Measurements from ENCODE around the gene CPXM1.
A peak's percentile ranks its signal among the peaks of the same experiment; 100 is the strongest.
"Not testable (repeated sequence)": the region's sequence is repeated elsewhere in the genome, so short reads cannot be mapped to it uniquely, and the experiment has no call there.

CPXM1 gene

GRCh38 chr20:2799688-2800520, 523 bp downstream of the CPXM1 start:
- peak; percentile 45 for DNase-seq

- no peak for DNase-seq
Measured at GRCh38 chr20:2799271-2799670, 1.2 kb downstream of the CPXM1 start.

DNA sequence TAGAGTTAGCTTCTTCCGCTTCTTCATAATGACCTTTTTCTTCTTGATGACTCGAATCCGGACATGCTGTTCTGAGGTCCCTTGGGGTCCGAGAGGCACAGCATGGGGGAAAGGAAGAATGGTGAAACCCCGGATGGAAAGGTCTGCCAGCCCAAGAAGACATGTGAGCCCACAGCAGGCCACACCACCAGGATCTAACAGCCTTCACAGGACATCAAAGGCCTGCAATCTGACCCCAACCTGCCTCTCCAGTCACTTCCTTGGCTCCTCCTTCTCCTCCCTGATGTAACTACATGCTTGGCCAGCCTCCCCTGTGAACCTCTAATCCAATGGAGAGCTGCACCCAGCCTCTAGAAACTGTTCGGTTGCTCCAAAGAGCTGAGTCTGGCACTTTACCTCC, 1.6 kb downstream of the CPXM1 start:
- DNase-seq = no peak

DNA sequence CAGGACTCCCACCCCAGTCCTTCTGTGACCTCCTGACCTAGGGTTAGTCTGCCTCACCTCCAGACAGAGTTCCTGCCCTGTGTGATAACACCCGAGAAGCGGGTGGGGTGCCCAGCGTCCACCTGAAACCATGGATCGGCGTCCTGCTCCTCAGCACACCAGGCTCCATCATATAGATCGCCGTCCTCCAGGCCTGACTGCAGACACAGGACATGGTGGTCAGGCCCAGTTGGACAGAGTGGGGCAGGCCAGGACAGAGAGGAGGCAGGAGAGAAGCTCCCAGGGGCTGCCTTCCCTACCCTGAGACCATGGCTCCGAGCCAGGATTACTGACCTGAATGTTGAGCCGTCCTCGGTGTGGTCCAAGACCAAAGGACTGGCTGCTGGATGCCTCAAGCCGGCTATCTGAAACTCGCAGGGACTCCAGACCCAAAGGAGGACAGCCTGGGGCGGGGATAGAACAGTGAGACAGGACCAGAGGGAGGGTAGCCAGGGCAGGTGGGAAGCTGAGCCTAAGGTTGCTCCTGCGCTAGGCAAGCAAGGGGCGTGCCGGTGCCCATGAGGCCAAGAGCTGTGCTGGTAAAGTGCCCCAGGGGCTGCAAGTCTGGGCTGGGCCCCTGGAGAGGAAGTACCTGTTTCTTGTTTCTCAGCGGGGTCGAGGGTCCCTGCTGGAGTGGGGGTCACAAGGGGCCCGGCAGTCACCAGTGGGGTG, 2.2 kb downstream of the CPXM1 start:
- no peak for DNase-seq

- no peak for DNase-seq
Measured at GRCh38 chr20:2797136-2797983, 3.1 kb downstream of the CPXM1 start.

DNA sequence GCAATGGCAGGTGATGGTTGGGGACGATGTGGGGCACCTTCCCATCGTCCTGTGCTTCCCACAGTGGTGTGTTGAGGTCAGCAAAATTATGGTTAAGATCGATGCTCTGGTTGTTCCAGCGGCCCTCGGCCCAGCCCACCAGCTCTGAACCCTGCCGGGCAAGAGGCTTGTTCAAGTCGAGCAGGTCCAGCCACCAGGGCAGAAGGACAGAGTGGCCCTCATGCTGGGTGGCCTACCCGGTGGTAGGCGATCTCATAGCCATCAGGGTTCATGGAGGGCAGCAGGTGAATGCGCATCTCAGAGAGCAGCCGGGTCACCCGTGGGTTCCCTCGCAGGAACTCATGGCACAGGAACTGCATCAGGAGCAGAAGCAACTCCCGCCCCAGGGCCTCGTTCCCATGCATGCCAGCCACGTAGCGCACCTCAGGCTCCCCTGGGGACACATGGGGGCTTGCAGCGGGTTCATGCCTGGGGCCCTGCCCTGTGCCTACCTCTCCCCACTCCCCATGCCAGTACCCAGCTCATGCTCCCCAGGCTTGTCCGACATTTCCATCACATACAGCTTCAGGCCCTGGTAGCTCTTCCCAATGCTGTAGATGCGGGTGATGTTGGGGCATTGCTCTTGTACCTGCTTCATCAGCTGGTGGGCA, 4.3 kb downstream of the CPXM1 start:
- DNase-seq = no peak

DNA sequence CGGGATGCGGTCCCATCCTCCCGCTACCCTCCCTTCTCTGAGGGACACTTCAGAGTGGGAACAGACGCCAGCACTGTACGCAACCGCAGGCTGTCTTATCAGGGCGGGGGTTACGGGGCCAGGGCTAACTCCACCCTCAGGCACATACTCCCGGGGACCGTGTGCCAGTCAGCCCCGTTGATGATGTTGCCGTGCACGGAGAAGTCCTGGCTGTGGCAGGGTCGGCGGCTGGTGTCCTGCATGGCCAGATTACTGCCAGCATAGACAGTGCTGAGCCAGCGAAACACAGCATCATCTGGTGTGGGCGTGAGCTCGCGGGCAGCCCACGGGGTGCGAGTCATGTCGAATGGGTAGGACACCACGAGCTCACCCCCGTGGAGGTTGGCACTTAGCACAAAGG, 5.0 kb downstream of the CPXM1 start:
- no peak for DNase-seq

GRCh38 chr20:2794866-2795447, 5.5 kb downstream of the CPXM1 start:
- peak; percentile 19 for DNase-seq

DNA sequence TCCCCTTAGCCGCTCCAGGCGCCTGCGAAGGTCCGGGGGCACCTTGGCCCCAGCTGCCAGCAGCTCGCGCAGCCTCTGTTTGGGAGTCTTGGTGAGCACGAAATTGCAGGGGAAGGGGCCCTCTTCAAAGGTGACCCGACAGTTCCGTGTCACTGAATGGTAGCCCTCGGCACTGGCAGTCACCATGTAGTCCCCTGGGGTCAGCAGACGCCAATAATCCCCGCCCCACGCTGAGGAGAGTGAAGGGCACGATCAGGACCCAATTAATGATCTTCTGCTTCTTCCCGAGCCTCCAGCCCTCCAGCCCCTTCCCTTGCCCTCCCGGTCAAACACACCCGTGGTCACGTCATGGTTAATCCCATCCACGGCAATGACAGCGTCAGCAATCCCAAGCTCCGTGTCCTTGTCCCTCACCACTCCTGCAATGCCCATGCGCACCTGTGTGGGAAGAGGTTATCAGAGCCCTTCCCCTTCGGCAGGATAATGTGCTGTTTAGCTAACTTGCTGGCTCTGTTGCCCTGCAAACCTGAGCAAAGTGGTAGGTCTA, 6.2 kb downstream of the CPXM1 start:
- DNase-seq = no peak

DNA sequence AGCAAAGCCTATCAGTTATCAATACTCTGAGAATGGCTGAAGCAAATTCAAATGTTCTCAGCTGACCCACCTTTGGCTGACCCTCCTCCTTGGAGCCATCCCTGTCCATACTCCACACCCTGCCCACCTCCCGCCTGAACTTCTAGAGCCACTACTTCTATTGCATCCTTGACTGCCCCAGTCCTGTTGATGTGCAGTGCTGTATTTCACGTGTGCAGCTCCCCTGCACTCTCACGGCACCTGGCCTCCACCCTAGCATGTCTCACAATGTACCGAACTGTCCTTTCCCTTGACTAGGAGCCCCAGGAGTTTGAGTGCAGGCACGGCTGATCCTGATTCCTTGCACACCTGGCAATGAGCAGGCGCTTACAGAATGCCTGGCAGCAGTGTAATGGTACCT, 7.0 kb downstream of the CPXM1 start:
- DNase-seq = no peak

GRCh38 chr20:2783908-2784566, 16.4 kb downstream of the CPXM1 start:
- DNase-seq = no peak

GRCh38 chr20:2780948-2781347, 19.5 kb downstream of the CPXM1 start:
- DNase-seq = no peak

DNA sequence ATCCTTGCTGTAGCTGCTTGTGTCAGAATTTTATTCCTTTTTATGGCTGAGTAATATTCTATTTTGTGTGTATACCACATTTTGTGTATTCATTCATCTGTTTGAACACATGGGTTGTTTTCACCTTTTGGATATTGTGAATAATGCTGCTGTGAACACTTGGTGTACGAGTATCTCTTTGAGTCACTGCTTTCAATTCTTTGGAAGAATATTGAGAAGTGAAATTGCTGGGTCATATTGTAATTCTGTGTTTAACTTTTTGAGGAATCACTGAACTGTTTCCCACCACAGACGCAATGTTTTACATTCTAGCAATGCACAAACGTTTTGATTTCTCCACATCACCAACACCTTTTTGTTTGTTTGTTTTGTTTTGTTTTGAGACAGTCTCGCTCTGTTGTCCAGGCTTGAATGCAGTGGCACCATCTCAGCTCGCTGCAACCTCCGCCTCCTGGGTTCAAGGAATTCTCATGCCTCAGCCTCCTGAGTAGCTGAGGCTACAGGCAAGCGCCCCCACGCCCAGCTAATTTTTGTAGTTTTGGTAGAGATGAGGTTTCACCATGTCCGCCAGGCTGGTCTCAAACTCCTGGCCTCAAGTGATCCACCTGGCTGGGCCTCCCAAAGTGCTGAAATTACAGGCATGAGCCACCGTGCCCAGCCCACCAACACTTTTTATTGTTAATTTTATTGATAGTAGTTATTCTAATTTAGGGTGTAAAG, 21.7 kb downstream of the CPXM1 start:
- DNase-seq = no peak

- DNase-seq = peak; percentile 26
Measured at GRCh38 chr20:2775139-2775538, 25.3 kb downstream of the CPXM1 start.

DNA sequence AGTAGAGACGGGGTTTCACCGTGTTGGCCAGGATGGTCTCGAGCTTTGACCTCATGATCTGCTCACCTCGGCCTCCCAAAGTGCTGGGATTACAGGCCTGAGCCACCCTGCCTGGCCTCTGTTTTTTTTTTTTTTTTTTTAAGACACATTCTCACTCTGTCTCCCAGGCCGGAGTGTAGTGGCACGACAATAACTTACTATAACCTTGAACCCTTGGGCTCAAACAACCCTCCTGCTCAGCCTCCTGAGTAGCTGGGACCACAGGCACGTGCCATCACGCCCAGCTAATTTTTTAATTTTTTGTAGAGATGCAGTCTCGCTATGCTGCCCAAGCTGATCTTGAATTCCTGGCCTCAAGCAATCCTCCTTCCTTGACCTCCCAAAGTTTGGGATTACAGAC, 26.6 kb downstream of the CPXM1 start:
- DNase-seq = no peak

GRCh38 chr20:2771631-2772080, 28.8 kb downstream of the CPXM1 start:
- peak; percentile 48 for DNase-seq

DNA sequence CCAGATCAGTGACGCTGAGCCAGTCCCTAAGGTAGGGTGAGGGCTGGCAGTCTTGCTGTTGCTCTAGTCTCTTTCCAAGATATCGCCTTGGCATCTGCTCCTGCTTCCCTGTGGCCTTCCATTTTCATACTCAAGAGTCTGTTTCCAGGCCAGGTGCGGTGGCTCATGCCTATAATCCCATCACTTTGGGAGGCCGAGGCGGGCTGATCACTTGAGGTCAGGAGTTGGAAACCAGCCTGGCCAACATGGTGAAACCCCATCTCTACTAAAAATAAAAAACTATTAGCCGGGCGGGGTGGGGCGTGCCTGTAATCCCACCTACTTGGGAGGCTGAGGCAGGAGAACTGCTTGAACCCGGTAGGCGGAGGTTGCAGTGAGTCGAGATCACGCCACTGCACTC, 30.3 kb downstream of the CPXM1 start:
- not testable (repeated sequence) for DNase-seq

- no peak for DNase-seq
Measured at GRCh38 chr20:2768632-2769015, 31.8 kb downstream of the CPXM1 start.

DNA sequence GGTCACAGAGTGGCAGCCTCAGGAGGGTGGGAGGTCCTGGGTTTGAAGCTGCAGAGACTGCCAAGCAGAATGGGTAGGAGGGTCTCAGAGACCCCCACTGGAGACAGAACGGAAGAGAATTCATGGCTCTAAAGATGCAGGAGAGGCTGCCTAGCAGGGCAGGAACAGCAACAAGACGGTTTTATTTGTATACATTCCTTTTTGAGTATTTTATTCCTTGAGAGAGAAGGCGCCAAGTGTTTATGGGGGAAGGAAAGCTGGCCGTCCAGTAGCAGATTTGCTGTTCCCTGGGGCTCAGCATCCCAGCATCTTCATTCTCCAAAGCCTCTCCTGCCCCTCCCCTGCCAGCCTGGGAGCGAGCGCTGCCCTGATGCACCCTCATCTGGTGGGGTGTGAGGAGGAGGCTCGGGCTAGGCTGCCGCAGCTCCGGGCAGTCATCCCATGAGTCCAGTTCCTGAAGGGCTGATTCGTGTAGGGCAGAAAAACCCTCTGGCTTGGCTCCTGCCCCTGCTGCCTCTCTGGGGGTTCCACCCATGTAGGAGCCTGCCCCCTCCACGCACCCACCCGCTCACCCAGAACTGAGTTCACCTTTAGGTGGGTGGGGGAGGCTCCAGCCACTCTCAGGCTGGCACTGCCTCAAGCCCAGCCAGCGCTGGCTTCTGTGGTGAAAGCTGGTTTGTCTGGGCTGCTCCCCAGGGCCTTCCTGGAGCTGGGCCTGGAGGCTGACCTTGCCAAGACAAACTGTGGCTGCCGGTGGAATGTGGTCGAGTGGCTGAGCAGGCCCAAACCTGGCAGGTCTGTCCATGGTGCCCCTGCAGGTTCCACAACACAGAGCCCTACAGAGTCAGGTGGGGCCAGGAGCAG, 32.4 kb downstream of the CPXM1 start:
- no peak for DNase-seq

DNA sequence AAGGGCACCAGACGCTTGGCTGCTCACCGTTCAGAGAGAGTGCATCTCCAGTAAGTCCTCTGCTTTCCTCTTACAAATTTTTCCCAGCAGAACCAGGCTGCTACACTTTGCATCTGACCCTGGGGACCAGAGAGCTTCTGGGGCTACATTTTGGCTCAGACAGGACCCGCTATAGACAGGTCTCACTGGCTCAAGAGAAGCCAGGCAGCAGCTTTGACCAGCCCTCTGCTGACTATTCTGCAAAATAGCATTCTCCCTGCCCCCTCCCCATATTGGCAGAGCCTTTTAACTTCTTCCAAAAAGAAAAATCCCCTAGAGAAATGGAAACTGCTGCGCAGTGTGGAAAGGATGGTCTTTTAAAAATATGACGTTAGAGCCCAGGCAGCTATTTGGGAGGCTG, 37.2 kb downstream of the CPXM1 start:
- DNase-seq = peak; percentile 46

All from NCI-H69 (cell line).